22Rv1 (cell line): Measurements from ENCODE around the gene TRIO.

Experiments
- H3K27ac ChIP-seq: fragments of 450-650 bp; 2 replicates; pipeline ENCODE4 v1.5.1; 2017
- CTCF ChIP-seq: fragments of 450-650 bp; IDR thresholded peaks from 2 replicates; pipeline ENCODE4 v1.5.1; 2017; ENCODE audit warnings: mild to moderate bottlenecking
- ZFX ChIP-seq: fragments of 450-650 bp; IDR thresholded peaks from 2 replicates; pipeline ENCODE4 v1.6.1; 2017; ENCODE audit warnings: antibody characterized with exemption, borderline replicate concordance

Gene TRIO

GRCh38 chr5:14225173-14225834 lies 82.2 kb downstream of the TRIO start:
- no peak overlapping the region for H3K27ac ChIP-seq
- TF ChIP-seq CTCF (no peak), ZFX (no peak)

GRCh38 chr5:14226149-14226548 lies 83.0 kb downstream of the TRIO start:
- TF ChIP-seq CTCF (no peak), ZFX (no peak)

GRCh38 chr5:14226554-14226953 lies 83.4 kb downstream of the TRIO start:
- no peak overlapping the region for H3K27ac ChIP-seq
- TF ChIP-seq ZFX (no peak), CTCF (no peak)

More at GRCh38 chr5:14226149-14226548, 83.0 kb downstream of the TRIO start:
- H3K27ac ChIP-seq, result no peak overlapping the region

- TF ChIP-seq CTCF (no peak), ZFX (no peak)
- H3K27ac ChIP-seq, result no peak overlapping the region
These were observed 83.8 kb downstream of the TRIO start for GRCh38 chr5:14226992-14227391.

- H3K27ac ChIP-seq, result no peak overlapping the region
These were observed 84.4 kb downstream of the TRIO start for GRCh38 chr5:14227513-14227912.

GRCh38 chr5:14228219-14228618 lies 85.1 kb downstream of the TRIO start:
- TF ChIP-seq ZFX (no peak), CTCF (no peak)
- no peak overlapping the region for H3K27ac ChIP-seq

More at GRCh38 chr5:14227513-14227912, 84.4 kb downstream of the TRIO start:
- TF ChIP-seq ZFX (no peak), CTCF (no peak)

- no peak for TF ChIP-seq ZFX
- TF ChIP-seq CTCF, result no peak
- H3K27ac ChIP-seq, result no peak overlapping the region
These were observed 86.0 kb downstream of the TRIO start for GRCh38 chr5:14229181-14229580.
